Lung (tissue), 12 donors: ENCODE data around the gene NOS1. TPM values are rescaled to one million over a fixed set of nuclear protein-coding genes. Genes with fewer than 3 reads are reported as not detected.

Experiments
- ATAC-seq: fragments of 200-7000 bp; cut with Tn5 transposase; one replicate; pipeline ENCODE4 v1.9.1; 2020; ENCODE audit warnings: moderate number of reproducible peaks; ENCODE audit not compliant: insufficient read depth, low FRiP score
- DNase-seq, 3 donors: peaks; one replicate each; pipeline ENCODE4 v3.0.0-alpha.2; 2013 to 2017
- H3K27ac ChIP-seq, 2 donors: one replicate each; pipeline ENCODE4 v1.5.1; 2013; ENCODE audit warnings: mild to moderate bottlenecking in 2 of 2, moderate library complexity in 2 of 2, control low read depth in 1 of 2, inconsistent platforms in 1 of 2, low read depth in 1 of 2, low read length in 1 of 2
- H3K27me3 ChIP-seq, 3 donors: one replicate each; pipeline ENCODE4 v1.5.1; 2013; ENCODE audit warnings: low read length in 2 of 3; ENCODE audit not compliant: control insufficient read depth in 3 of 3, insufficient read depth in 3 of 3
- H3K36me3 ChIP-seq, 4 donors: one replicate each; pipeline ENCODE4 v1.5.1; 2013; ENCODE audit warnings: low read length in 4 of 4, mild to moderate bottlenecking in 1 of 4, moderate library complexity in 1 of 4; ENCODE audit not compliant: control insufficient read depth in 4 of 4, insufficient read depth in 4 of 4
- H3K4me1 ChIP-seq, 5 donors: one replicate each; pipeline ENCODE4 v1.5.1; 2013; ENCODE audit warnings: low read length in 5 of 5, mild to moderate bottlenecking in 2 of 5, moderate library complexity in 1 of 5; ENCODE audit not compliant: control insufficient read depth in 5 of 5, insufficient read depth in 5 of 5
- H3K4me3 ChIP-seq: one replicate; pipeline ENCODE4 v1.5.1; 2013; ENCODE audit warnings: mild to moderate bottlenecking, control low read depth, moderate library complexity
- H3K9ac ChIP-seq, 2 donors: one replicate each; pipeline ENCODE4 v1.5.1; 2013; ENCODE audit warnings: low read length in 2 of 2, control low read depth in 1 of 2; ENCODE audit not compliant: insufficient read depth in 1 of 2
- H3K9me3 ChIP-seq, 4 donors: one replicate each; pipeline ENCODE4 v1.5.1; 2013; ENCODE audit warnings: low read length in 3 of 4, mild to moderate bottlenecking in 1 of 4, moderate library complexity in 1 of 4; ENCODE audit not compliant: control insufficient read depth in 4 of 4, insufficient read depth in 3 of 4
- CTCF ChIP-seq: IDR thresholded peaks from 2 replicates; pipeline ENCODE4 v1.5.1; 2012; ENCODE audit warnings: mild to moderate bottlenecking; ENCODE audit errors: control extremely low read depth, extremely low read depth
- WGBS, 2 donors: extraction: QIAGEN DNeasy Blood & Tissue Kit; methylation state at CpG; one replicate each; pipeline ENCODE4 v1.1.7; 2013; 5-methylcytosine and 5-hydroxymethylcytosine counted together
- polyA plus RNA-seq, 2 donors: library from polyadenylated mRNA; stranded (reverse); fragments of 200-250 nt; gene quantifications; one replicate each; pipeline ENCODE4 v1.2.1, GENCODE V29; 2013
- total RNA-seq, 2 donors: library from RNA; depleted of rRNA in 1 of 2; stranded (reverse); fragments of >200 nt in 1 of 2; gene quantifications; one replicate each; pipeline ENCODE4 v1.2.1, GENCODE V29; 2014 to 2021
- donor health status: control.
- donor health status: control.
- donor health status: Bipolar disorder and iron deficiency.
- donor health status: healthy.
- donor health status: DM: yes; HTN: yes; CAD: no.

Gene NOS1
- total and polyA plus RNA-seq, 4 donors: 0.25 to 2.4 (median 0.74) TPM

DNA sequence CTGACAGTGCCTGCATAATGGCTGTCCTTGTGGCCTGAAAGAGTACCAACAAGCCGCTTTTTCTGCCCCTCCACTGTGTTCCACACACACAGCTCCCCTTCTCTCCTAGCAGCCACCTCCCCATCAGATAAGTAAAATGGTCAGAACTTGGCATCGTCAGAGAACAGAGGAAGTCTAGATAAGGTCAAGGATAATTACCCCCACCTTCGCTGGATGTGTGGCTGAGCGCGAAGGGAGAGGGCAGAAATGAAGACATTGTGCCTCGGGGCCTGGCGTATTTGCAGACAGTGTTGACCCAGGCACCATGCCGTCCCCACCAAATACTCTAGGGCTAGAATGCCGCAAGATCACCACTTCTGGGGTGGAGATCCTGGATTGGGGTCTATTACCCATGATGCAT, 201.8 kb downstream of the NOS1 start:
- H3K9ac ChIP-seq: no peak overlapping the region
- no peaks in the 10 kb centered on the region for H3K27me3 ChIP-seq
- ATAC-seq (no peak), DNase-seq (no peak)
- no peaks in the 10 kb centered on the region for H3K4me1 ChIP-seq
- H3K9me3 ChIP-seq: no peaks in the 10 kb centered on the region
- no peak for TF ChIP-seq CTCF
- peaks cover 35 to 57% (median 41%) of the 10 kb centered on the region in 4 donors for H3K36me3 ChIP-seq
- no peak overlapping the region for H3K4me3 ChIP-seq
- no peak overlapping the region for H3K27ac ChIP-seq
- WGBS, 2 donors: 89 to 94% methylated on average over 9 of the region's 9 CpGs

- H3K9ac ChIP-seq: no peak overlapping the region
- no peak for DNase-seq
- H3K4me1 ChIP-seq: no peaks in the 10 kb centered on the region
- no peak for TF ChIP-seq CTCF
- H3K4me3 ChIP-seq: no peak overlapping the region
- H3K27ac ChIP-seq: no peak overlapping the region
- H3K27me3 ChIP-seq: no peaks in the 10 kb centered on the region
- no peak for ATAC-seq
- H3K9me3 ChIP-seq: no peaks in the 10 kb centered on the region
- peaks cover 34 to 60% (median 42%) of the 10 kb centered on the region in 4 donors for H3K36me3 ChIP-seq
- 77 to 92% methylated on average over 7 of the region's 7 CpGs for WGBS, 2 donors
Measured at GRCh38 chr12:117158911-117159553, 202.4 kb downstream of the NOS1 start.

Other genes with a start within 250 kb of the NOS1 start
- 100 to 1,000 TPM in 1 of 2 donors, 10 to 100 TPM in 1; 42.2 to 111 TPM for gene FBXO21, start 171.2 kb downstream of the NOS1 start, total RNA-seq
- gene FBXO21, start 171.2 kb downstream of the NOS1 start, polyA plus RNA-seq: 10 to 100 TPM in 1 of 2 donors, 1 to 10 TPM in 1; 9.7 to 16.6 TPM